ENCODE data around the gene STEAP1.

The STEAP1 gene

DNA sequence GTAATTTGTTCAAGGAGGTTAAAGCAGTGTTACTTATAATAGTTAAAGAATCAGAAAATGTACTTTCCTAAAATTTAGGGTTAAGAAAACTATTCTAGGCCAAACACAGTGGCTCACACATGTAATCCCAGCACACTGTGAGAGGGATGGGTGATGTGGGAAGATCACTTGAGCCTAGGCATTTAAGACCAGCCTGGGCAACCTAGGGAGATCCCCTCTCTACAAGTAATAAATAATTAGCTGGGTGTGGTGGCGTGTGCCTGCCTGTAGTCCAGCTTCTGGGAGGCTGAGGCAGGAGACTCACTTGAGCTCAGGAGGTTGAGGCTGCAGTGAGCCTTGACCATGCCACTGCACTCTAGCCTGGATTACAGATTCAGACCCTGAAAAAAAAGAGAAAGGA is 53.7 kb downstream of the STEAP1 start:
- in situ Hi-C loops (cut with HindIII; ENCODE audit: low pct_ligation_motif_present, low sequenced_read_pairs) = no loop called here
- H3K27me3 ChIP-seq (replicated peaks) = no peaks in the 10 kb centered on the region
- H3K36me3 ChIP-seq (replicated peaks) = no peaks in the 10 kb centered on the region
- no peak for TF ChIP-seq CTCF (IDR thresholded peaks at IDR 0.05; ENCODE audit: low read depth, low read length, missing control alignments)
- DNase-seq = no peak
- no peak overlapping the region for H3K27ac ChIP-seq
- no peak overlapping the region for H3K4me3 ChIP-seq (ENCODE audit: low read depth, low read length)

DNA sequence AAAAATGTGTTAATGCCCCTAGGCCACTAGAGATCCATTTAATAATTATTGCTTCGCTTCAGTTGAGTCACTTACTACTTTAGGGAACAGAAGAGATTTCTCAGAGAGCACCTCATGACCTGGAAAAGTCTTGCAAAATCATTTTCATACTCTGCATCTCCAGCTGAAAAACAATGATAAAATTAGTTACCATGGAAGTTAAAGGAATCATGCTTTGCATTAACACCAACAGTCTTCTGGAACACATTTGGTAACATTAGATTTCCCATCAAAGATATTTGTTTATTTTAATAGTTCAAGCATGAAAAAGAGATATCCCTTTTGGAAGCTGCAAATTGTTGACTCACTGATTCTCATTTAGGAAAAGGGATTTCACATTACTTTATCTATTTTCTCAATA is 55.5 kb downstream of the STEAP1 start:
- TF ChIP-seq CTCF (IDR thresholded peaks at IDR 0.05; ENCODE audit: low read depth, low read length, missing control alignments) = no peak
- H3K27ac ChIP-seq = no peak overlapping the region
- in situ Hi-C loops (cut with HindIII; ENCODE audit: low pct_ligation_motif_present, low sequenced_read_pairs) = no loop called here
- DNase-seq = no peak
- no peaks in the 10 kb centered on the region for H3K36me3 ChIP-seq (replicated peaks)
- no peak overlapping the region for H3K4me3 ChIP-seq (ENCODE audit: low read depth, low read length)
- H3K27me3 ChIP-seq (replicated peaks) = no peaks in the 10 kb centered on the region

DNA sequence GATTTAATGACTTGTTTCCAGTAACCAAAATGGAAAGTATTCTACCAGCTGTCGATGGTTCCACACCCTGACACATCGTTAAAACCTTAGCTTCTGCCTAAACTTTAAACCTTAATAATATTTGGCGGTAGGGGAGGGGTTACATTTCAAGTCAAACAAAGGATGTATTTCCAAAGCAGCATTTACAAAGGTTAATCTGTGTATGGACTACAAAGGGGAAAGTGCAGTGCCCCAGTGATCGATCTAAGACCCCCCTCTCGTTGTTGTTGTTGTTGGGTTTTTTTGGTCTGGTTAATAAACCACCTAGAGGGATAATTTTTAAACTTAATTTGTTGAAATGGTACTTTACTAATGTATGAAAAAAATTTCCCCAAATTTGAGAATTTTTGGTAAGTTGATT is 56.2 kb downstream of the STEAP1 start:
- H3K36me3 ChIP-seq (replicated peaks) = no peaks in the 10 kb centered on the region
- DNase-seq = no peak
- TF ChIP-seq CTCF (IDR thresholded peaks at IDR 0.05; ENCODE audit: low read depth, low read length, missing control alignments) = no peak
- H3K4me3 ChIP-seq (ENCODE audit: low read depth, low read length) = no peak overlapping the region
- no peak overlapping the region for H3K27ac ChIP-seq
- no peaks in the 10 kb centered on the region for H3K27me3 ChIP-seq (replicated peaks)
- in situ Hi-C loops (cut with HindIII; ENCODE audit: low pct_ligation_motif_present, low sequenced_read_pairs) = no loop called here

- Histone ChIP-seq H3K4me3 (ENCODE audit: low read depth, low read length) (peak overlapping the region; percentile 63), H3K36me3 (replicated peaks) (no peaks in the 10 kb centered on the region), H3K27me3 (replicated peaks) (no peaks in the 10 kb centered on the region), H3K27ac (no peak overlapping the region)
- in situ Hi-C loops (cut with HindIII; ENCODE audit: low pct_ligation_motif_present, low sequenced_read_pairs) = no loop called here
- TF ChIP-seq CTCF (IDR thresholded peaks at IDR 0.05; ENCODE audit: low read depth, low read length, missing control alignments) = no peak
- no peak for DNase-seq
Observed at GRCh38 chr7:90210981-90211380, 56.7 kb downstream of the STEAP1 start.

- H3K4me3 ChIP-seq (ENCODE audit: low read depth, low read length) = peak within 1 kb of the TSS; percentile 63
- H3K27ac ChIP-seq = no peak within 1 kb of the TSS
Observed at GRCh38 chr7:90211391-90212148, 57.3 kb downstream of the STEAP1 start, which contains the start of gene STEAP2. STEAP2 (plus strand) TSS chr7:90211740; CDS start chr7:90225083, 13,343 bp downstream.

More at GRCh38 chr7:90211391-90212148, 57.3 kb downstream of the STEAP1 start, which contains the start of gene STEAP2:
- in situ Hi-C loops (cut with HindIII; ENCODE audit: low pct_ligation_motif_present, low sequenced_read_pairs) = no loop called here
- Histone ChIP-seq H3K36me3 (replicated peaks) (no peaks in the 10 kb centered on the region), H3K27me3 (replicated peaks) (no peaks in the 10 kb centered on the region)
- peak; percentile 79 for DNase-seq
- TF ChIP-seq CTCF (IDR thresholded peaks at IDR 0.05; ENCODE audit: low read depth, low read length, missing control alignments) = peak; percentile 63
